Endodermal cell (in vitro differentiated cells): ENCODE data around the gene MOCS3. TPM values are rescaled to one million over a fixed set of nuclear protein-coding genes. Genes with fewer than 3 reads are reported as not detected.

Experiments used
- DNase-seq: peaks from one replicate; pipeline ENCODE4 v3.0.0-alpha.2; 2017
- H3K27ac ChIP-seq: 2 replicates; pipeline ENCODE4 v1.5.1; 2013; ENCODE audit warnings: mild to moderate bottlenecking, low read depth, low read length, moderate library complexity
- H3K27me3 ChIP-seq: 2 replicates; pipeline ENCODE4 v1.6.1; 2013; ENCODE audit warnings: mild to moderate bottlenecking, low read length, moderate library complexity; ENCODE audit not compliant: insufficient read depth, control insufficient read depth, poor library complexity, severe bottlenecking
- H3K36me3 ChIP-seq: 2 replicates; pipeline ENCODE4 v1.7.0; 2013; ENCODE audit warnings: mild to moderate bottlenecking, low read length, moderate library complexity; ENCODE audit not compliant: control insufficient read depth, insufficient read depth
- H3K4me1 ChIP-seq: one replicate; pipeline ENCODE4 v1.7.0; 2013; ENCODE audit warnings: low read length; ENCODE audit not compliant: control insufficient read depth, insufficient read depth
- H3K4me3 ChIP-seq: 2 replicates; pipeline ENCODE4 v1.5.1; 2013; ENCODE audit warnings: mild to moderate bottlenecking, low read length, moderate library complexity
- H3K9ac ChIP-seq: 2 replicates; pipeline ENCODE4 v1.6.1; 2013; ENCODE audit warnings: mild to moderate bottlenecking, low read length, moderate library complexity; ENCODE audit not compliant: poor library complexity, severe bottlenecking; ENCODE audit errors: extremely low read depth
- H3K9me3 ChIP-seq: 2 replicates; pipeline ENCODE4 v1.6.1; 2013; ENCODE audit warnings: mild to moderate bottlenecking, low read length, moderate library complexity; ENCODE audit not compliant: control insufficient read depth
- H3K27ac Mint-ChIP-seq: 2 replicates; pipeline ENCODE4 v1.8.0; 2020; ENCODE audit warnings: mixed read lengths
- H3K27me3 Mint-ChIP-seq: 2 replicates; pipeline ENCODE4 v1.8.0; 2021; ENCODE audit warnings: mild to moderate bottlenecking, mixed read lengths; ENCODE audit not compliant: insufficient read depth
- H3K36me3 Mint-ChIP-seq: 2 replicates; pipeline ENCODE4 v1.8.0; 2020; ENCODE audit warnings: low read depth, mixed read lengths
- H3K4me1 Mint-ChIP-seq: 2 replicates; pipeline ENCODE4 v1.8.0; 2020; ENCODE audit warnings: mixed read lengths
- H3K4me3 Mint-ChIP-seq: 2 replicates; pipeline ENCODE4 v1.8.0; 2020; ENCODE audit warnings: mild to moderate bottlenecking, moderate library complexity, mixed read lengths
- H3K9me3 Mint-ChIP-seq: 2 replicates; pipeline ENCODE4 v1.8.0; 2020; ENCODE audit warnings: mild to moderate bottlenecking, mixed read lengths
- WGBS, 2 experiments: methylation state at CpG; one replicate each; pipeline versions ENCODE4 v1.1.5 to v1.1.7; 2013; ENCODE audit warnings: missing lambda C conversion rate in 2 of 2, mixed read lengths in 1 of 2; ENCODE audit not compliant: insufficient coverage in 1 of 2, insufficient read length in 1 of 2; 5-methylcytosine and 5-hydroxymethylcytosine counted together
- total RNA-seq, 2 donors: library from RNA; stranded (reverse); fragmentation: NEBNext Ultra II Directional in 1 of 2; extraction: Animal tissue kit (Norgen Biotek cat#: 25700) in 1 of 2; gene quantifications; 2 replicates in 1 of 2; 3 replicates in 1 of 2; pipeline ENCODE4 v1.2.1, GENCODE V29; 2021
- TF ChIP-seq, protein P1 (sequence below): fragments of 200-600 bp; sonication (generic); conservative IDR thresholded peaks from 2 replicates; pipeline ENCODE4 v1.5.0; 2021; ENCODE audit warnings: antibody characterized with exemption, mild to moderate bottlenecking

Gene MOCS3
- total RNA-seq, 2 donors from 2014 or later: 4.7 to 5.5 TPM

DNA sequence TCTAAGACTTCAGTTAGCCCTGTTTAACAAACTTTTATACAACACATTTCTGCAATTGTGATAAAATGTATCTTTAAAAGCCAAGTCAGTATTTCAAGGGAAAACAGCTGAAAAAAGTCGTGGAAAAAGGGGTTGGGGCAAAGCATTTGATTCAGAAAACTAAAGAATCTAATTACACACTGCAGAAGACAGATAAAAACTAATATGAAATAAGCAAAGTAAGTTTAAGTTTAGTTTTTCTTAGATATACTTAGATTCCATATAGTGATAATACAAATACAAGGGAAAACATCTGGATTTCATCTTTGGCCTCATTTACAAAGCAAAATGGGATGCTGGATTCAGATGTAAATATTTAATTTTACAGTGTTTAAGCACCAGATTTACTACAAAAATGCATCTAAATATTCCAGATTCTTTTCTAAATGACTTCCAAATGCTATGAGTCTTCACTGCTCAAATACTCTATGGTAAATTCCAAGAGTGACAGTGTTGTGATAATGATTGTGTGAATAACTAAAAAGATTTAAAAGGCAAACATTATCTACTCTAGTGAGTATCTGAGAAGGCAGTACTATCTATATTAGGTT lies 25.8 kb upstream of the MOCS3 start:
- peaks cover 73% of the 10 kb centered on the region for H3K36me3 ChIP-seq
- no peak overlapping the region for H3K27ac ChIP-seq
- H3K9me3 Mint-ChIP-seq: no peaks in the 10 kb centered on the region
- no peak for DNase-seq
- peaks cover 12% of the 10 kb centered on the region for H3K4me1 Mint-ChIP-seq
- H3K9ac ChIP-seq: no peak overlapping the region
- H3K4me3 ChIP-seq: no peak overlapping the region
- no peaks in the 10 kb centered on the region for H3K27me3 Mint-ChIP-seq
- WGBS, 2 experiments: 100% methylated on average over 1 of the region's 1 CpG; no CpG with 5 or more reads in 1 of the 2 experiments
- H3K27ac Mint-ChIP-seq: no peak overlapping the region
- H3K9me3 ChIP-seq: no peaks in the 10 kb centered on the region
- H3K36me3 Mint-ChIP-seq: peaks cover 61% of the 10 kb centered on the region
- H3K27me3 ChIP-seq: no peaks in the 10 kb centered on the region
- TF ChIP-seq, protein P1, sequence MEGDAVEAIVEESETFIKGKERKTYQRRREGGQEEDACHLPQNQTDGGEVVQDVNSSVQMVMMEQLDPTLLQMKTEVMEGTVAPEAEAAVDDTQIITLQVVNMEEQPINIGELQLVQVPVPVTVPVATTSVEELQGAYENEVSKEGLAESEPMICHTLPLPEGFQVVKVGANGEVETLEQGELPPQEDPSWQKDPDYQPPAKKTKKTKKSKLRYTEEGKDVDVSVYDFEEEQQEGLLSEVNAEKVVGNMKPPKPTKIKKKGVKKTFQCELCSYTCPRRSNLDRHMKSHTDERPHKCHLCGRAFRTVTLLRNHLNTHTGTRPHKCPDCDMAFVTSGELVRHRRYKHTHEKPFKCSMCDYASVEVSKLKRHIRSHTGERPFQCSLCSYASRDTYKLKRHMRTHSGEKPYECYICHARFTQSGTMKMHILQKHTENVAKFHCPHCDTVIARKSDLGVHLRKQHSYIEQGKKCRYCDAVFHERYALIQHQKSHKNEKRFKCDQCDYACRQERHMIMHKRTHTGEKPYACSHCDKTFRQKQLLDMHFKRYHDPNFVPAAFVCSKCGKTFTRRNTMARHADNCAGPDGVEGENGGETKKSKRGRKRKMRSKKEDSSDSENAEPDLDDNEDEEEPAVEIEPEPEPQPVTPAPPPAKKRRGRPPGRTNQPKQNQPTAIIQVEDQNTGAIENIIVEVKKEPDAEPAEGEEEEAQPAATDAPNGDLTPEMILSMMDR: no peak
- H3K4me1 ChIP-seq: peaks cover 7% of the 10 kb centered on the region
- no peak overlapping the region for H3K4me3 Mint-ChIP-seq

DNA sequence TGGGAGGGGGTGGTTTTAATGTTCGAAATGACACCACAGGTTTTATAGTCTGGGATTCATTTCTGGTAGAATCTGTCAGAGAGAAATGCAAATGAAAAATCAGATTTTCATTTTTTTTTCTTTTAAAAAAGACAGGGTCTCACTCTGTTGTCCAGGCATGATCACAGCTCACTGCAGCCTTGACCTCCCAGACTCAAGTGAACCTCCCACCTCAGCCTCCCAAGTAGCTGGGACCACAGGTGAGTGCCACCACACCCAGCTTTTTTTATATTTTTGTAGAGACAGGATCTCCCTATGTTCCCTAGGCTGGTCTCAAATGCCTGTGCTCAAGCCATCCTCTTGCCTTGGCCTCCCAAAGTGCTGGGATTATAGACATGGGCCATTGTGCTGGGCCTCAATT lies 25.0 kb upstream of the MOCS3 start:
- H3K4me1 ChIP-seq: peaks cover 2% of the 10 kb centered on the region
- H3K9me3 ChIP-seq: no peaks in the 10 kb centered on the region
- DNase-seq: no peak
- no peak overlapping the region for H3K27ac Mint-ChIP-seq
- peaks cover 69% of the 10 kb centered on the region for H3K36me3 ChIP-seq
- H3K27me3 Mint-ChIP-seq: no peaks in the 10 kb centered on the region
- H3K4me3 ChIP-seq: no peak overlapping the region
- TF ChIP-seq, protein P1: no peak
- peaks cover 10% of the 10 kb centered on the region for H3K4me1 Mint-ChIP-seq
- H3K36me3 Mint-ChIP-seq: peaks cover 58% of the 10 kb centered on the region
- no peak overlapping the region for H3K4me3 Mint-ChIP-seq
- H3K9me3 Mint-ChIP-seq: no peaks in the 10 kb centered on the region
- H3K9ac ChIP-seq: no peak overlapping the region
- H3K27ac ChIP-seq: no peak overlapping the region
- H3K27me3 ChIP-seq: no peaks in the 10 kb centered on the region
- 100% methylated on average over 1 of the region's 1 CpG; no CpG with 5 or more reads in 1 of the 2 experiments for WGBS, 2 experiments

DNA sequence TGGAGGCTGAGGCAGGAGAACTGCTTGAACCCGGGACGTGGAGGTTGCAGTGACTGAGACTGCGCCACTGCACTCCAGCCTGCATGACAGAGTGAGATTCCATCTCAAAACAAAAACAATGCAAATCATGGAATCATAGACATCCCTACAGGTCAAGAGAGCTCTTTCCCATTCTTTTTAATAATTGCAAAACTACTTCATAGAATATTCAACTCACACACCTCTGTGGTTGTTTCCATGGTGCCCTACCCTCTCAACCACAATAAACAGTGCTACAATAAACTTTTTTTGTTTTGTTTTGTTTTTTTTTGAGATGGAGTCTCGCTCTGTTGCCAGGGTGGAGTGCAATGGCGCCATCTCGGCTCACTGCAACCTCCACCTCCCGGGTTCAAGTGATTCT lies 15.5 kb upstream of the MOCS3 start:
- DNase-seq: no peak
- no peaks in the 10 kb centered on the region for H3K9me3 ChIP-seq
- no peak overlapping the region for H3K4me3 Mint-ChIP-seq
- no peaks in the 10 kb centered on the region for H3K4me1 Mint-ChIP-seq
- H3K9me3 Mint-ChIP-seq: no peaks in the 10 kb centered on the region
- TF ChIP-seq, protein P1: no peak
- no peak overlapping the region for H3K27ac Mint-ChIP-seq
- no peaks in the 10 kb centered on the region for H3K4me1 ChIP-seq
- H3K4me3 ChIP-seq: no peak overlapping the region
- no peak overlapping the region for H3K27ac ChIP-seq
- H3K36me3 Mint-ChIP-seq: peaks cover 69% of the 10 kb centered on the region
- H3K27me3 ChIP-seq: no peaks in the 10 kb centered on the region
- WGBS, 2 experiments: 92 to 93% methylated on average over 7 of the region's 7 CpGs
- H3K27me3 Mint-ChIP-seq: no peaks in the 10 kb centered on the region
- no peak overlapping the region for H3K9ac ChIP-seq
- peaks cover 81% of the 10 kb centered on the region for H3K36me3 ChIP-seq
